HepG2 (cell line): ENCODE data around the gene SAYSD1. TPM values are rescaled to one million over a fixed set of nuclear protein-coding genes. Genes with fewer than 3 reads are reported as not detected.

Experiments
- ATF7-NPFF ChIP-seq: sonication (generic); formaldehyde crosslinking; IDR thresholded peaks from 2 replicates; pipeline ENCODE4 v1.8.1; 2023; ENCODE audit warnings: mild to moderate bottlenecking, low read depth, missing genetic modification reagents, moderate library complexity
- EP300 ChIP-seq, 3 experiments: sonication (generic) in 1 of 3; formaldehyde crosslinking in 1 of 3; IDR thresholded peaks; 2 replicates each; pipeline versions ENCODE4 v1.5.1 to v1.6.1; 2011 to 2020; ENCODE audit warnings: low read depth in 2 of 3, low read length in 2 of 3, borderline replicate concordance in 1 of 3, improper control_type of control experiment in 1 of 3, mild to moderate bottlenecking in 1 of 3, missing genetic modification reagents in 1 of 3, moderate library complexity in 1 of 3
- FOXO1 ChIP-seq: sonication (generic); formaldehyde crosslinking; IDR thresholded peaks from 2 replicates; pipeline ENCODE4 v1.4.0; 2020; ENCODE audit warnings: missing genetic modification reagents
- KDM5A ChIP-seq: fragments of 200-600 bp; sonication (generic); IDR thresholded peaks from 2 replicates; pipeline ENCODE4 v1.7.0; 2018; ENCODE audit warnings: antibody characterized with exemption, mild to moderate bottlenecking, low read length, borderline replicate concordance
- SP5 ChIP-seq: IDR thresholded peaks from 2 replicates; pipeline ENCODE4 v1.6.1; 2016; ENCODE audit warnings: low read depth, borderline replicate concordance
- TSC22D2 ChIP-seq: sonication (generic); formaldehyde crosslinking; IDR thresholded peaks from 2 replicates; pipeline ENCODE4 v1.5.1; 2020; ENCODE audit warnings: missing genetic modification reagents, mild to moderate bottlenecking, borderline replicate concordance
- ZC3H13 ChIP-seq: sonication (generic); formaldehyde crosslinking; IDR thresholded peaks from 2 replicates; pipeline ENCODE4 v1.8.1; 2023; ENCODE audit warnings: mild to moderate bottlenecking, missing genetic modification reagents, moderate library complexity
- ZFP41 ChIP-seq: sonication (generic); formaldehyde crosslinking; IDR thresholded peaks from 2 replicates; pipeline ENCODE4 v1.4.0; 2020; ENCODE audit warnings: mild to moderate bottlenecking, missing genetic modification reagents, borderline replicate concordance
- ZIK1 ChIP-seq: sonication (generic); formaldehyde crosslinking; IDR thresholded peaks from 2 replicates; pipeline ENCODE4 v1.5.0; 2020; ENCODE audit warnings: mild to moderate bottlenecking, low read depth, missing genetic modification reagents, borderline replicate concordance
- ZKSCAN8 ChIP-seq: IDR thresholded peaks from 2 replicates; pipeline ENCODE4 v1.6.1; 2016; ENCODE audit warnings: borderline replicate concordance, missing genetic modification reagents, missing compliant biosample characterization
- ZMAT3 ChIP-seq: sonication (generic); formaldehyde crosslinking; conservative IDR thresholded peaks from 2 replicates; pipeline ENCODE4 v1.7.0; 2021; ENCODE audit warnings: missing genetic modification reagents
- ZMYM3 ChIP-seq: sonication (generic); formaldehyde crosslinking; IDR thresholded peaks from 2 replicates; pipeline ENCODE4 v1.5.1; 2020; ENCODE audit warnings: mild to moderate bottlenecking, missing genetic modification reagents
- ZNF256 ChIP-seq: sonication (generic); formaldehyde crosslinking; conservative IDR thresholded peaks from 2 replicates; pipeline ENCODE4 v1.4.0; 2020; ENCODE audit warnings: missing genetic modification reagents
- ZNF577 ChIP-seq: sonication (generic); formaldehyde crosslinking; IDR thresholded peaks from 2 replicates; pipeline ENCODE4 v1.4.0; 2020; ENCODE audit warnings: mild to moderate bottlenecking, low read depth, missing genetic modification reagents, borderline replicate concordance
- ZNF766 ChIP-seq: sonication (generic); formaldehyde crosslinking; IDR thresholded peaks from 2 replicates; pipeline ENCODE4 v1.5.0; 2020; ENCODE audit warnings: missing genetic modification reagents, borderline replicate concordance
- ZNF777 ChIP-seq: sonication (generic); formaldehyde crosslinking; IDR thresholded peaks from 2 replicates; pipeline ENCODE4 v1.4.0; 2020; ENCODE audit warnings: missing genetic modification reagents
- ZNF780A ChIP-seq: sonication (generic); formaldehyde crosslinking; IDR thresholded peaks from 2 replicates; pipeline ENCODE4 v1.8.0; 2022; ENCODE audit warnings: mild to moderate bottlenecking, missing genetic modification reagents, moderate library complexity
- polyA plus RNA-seq, 8 experiments: library from polyadenylated mRNA; depleted of rRNA in 3 of 8; stranded (reverse) in 7 of 8; unstranded in 1 of 8; fragments of >200 nt; fragmentation: Illumina TruSeq in 4 of 8; extraction: Trizol in 4 of 8; gene quantifications; 2 replicates each; pipeline versions ENCODE4 v1.2.1 to v1.2.3, GENCODE V29; 2011 to 2016; ENCODE audit warnings: low read depth in 4 of 8, missing spikeins in 1 of 8, mixed read lengths in 1 of 8; ENCODE audit not compliant: insufficient read depth in 1 of 8
- total RNA-seq, 5 experiments: library from RNA; depleted of rRNA; stranded (reverse); fragments of >200 nt; fragmentation: Illumina TruSeq; extraction: Trizol; gene quantifications; 2 replicates each; pipeline ENCODE4 v1.2.3, GENCODE V29; 2016; ENCODE audit warnings: low read depth in 1 of 5
- TF ChIP-seq, protein P1 (sequence below): sonication (generic); formaldehyde crosslinking; IDR thresholded peaks from 2 replicates; pipeline ENCODE4 v1.8.0; 2022; ENCODE audit warnings: mild to moderate bottlenecking, missing genetic modification reagents, moderate library complexity
- TF ChIP-seq, protein P2 (sequence below): sonication (generic); formaldehyde crosslinking; IDR thresholded peaks from 2 replicates; pipeline ENCODE4 v1.8.0; 2022; ENCODE audit warnings: missing genetic modification reagents, mild to moderate bottlenecking, moderate library complexity, borderline replicate concordance
- TF ChIP-seq, protein P3 (sequence below): sonication (generic); formaldehyde crosslinking; IDR thresholded peaks from 2 replicates; pipeline ENCODE4 v1.4.0; 2020; ENCODE audit warnings: missing genetic modification reagents, mild to moderate bottlenecking, borderline replicate concordance

Gene SAYSD1
- total and polyA plus RNA-seq, 2 of the 13 experiments (the other 11 are each of a cell fraction or from before 2014, with no cell fraction given) = 10.1 to 16.0 TPM

DNA sequence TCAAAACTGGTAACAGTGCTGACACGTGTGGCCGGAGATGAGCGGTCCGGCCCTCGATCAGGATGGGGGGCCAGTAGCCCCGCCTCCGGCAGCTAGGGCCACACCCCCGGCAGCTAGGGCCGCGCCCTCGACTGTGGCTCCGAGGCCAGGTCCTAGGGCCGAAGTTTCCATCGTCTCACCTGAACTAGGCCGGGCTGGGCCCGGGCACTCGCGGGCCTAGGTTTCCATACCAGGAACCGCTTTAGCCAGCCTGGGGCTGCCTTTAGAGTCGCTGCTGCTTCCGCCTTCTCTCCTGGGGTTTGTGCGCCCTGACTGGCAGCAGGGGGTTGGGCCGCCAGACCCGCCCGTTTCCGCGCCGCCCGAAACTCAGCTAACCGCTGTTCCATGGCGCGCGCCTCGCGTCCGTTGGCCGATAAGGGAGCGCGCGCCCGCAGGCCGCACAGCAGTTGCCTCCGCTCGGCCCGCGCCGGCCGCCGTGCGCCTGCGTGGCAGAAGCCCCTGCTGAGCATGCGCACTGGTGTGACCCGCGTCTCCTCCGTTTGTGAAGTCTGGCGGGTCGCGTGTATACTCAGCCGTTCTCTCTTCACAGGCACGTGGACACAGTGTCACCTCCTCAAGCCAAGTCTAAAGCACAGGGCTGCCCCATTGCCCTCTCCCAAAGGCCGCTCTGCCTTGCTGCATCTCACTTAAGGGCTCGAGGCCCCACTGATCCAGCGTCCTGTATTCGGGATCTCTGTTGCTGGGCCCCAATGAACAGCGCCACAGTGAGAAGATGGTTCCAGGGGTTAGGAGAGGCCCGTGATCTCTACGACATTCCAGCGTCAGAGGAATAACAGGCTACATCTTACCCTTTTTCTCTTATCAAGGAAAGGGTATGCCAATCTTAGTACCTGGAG lies at the start of gene SAYSD1 (continued):
- TF ChIP-seq, protein P1, sequence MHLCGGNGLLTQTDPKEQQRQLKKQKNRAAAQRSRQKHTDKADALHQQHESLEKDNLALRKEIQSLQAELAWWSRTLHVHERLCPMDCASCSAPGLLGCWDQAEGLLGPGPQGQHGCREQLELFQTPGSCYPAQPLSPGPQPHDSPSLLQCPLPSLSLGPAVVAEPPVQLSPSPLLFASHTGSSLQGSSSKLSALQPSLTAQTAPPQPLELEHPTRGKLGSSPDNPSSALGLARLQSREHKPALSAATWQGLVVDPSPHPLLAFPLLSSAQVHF (CRISPR knock-in tag) = peak; percentile 97
- peak; percentile 78; the same call in 1 of the 2 replicates for TF ChIP-seq ZC3H13 (CRISPR knock-in tag)
- TF ChIP-seq SP5 = peak; percentile 30; the same call in 1 of the 2 replicates
- TF ChIP-seq ATF7-NPFF = peak; percentile 97
- TF ChIP-seq ZNF777 = peak; percentile 73
- TF ChIP-seq ZIK1 (CRISPR knock-in tag) = peak; percentile 87; the same call in 1 of the 2 replicates
- peak; percentile 99; the same call in 1 of the 2 replicates for TF ChIP-seq ZFP41 (CRISPR knock-in tag)
- TF ChIP-seq, protein P2, sequence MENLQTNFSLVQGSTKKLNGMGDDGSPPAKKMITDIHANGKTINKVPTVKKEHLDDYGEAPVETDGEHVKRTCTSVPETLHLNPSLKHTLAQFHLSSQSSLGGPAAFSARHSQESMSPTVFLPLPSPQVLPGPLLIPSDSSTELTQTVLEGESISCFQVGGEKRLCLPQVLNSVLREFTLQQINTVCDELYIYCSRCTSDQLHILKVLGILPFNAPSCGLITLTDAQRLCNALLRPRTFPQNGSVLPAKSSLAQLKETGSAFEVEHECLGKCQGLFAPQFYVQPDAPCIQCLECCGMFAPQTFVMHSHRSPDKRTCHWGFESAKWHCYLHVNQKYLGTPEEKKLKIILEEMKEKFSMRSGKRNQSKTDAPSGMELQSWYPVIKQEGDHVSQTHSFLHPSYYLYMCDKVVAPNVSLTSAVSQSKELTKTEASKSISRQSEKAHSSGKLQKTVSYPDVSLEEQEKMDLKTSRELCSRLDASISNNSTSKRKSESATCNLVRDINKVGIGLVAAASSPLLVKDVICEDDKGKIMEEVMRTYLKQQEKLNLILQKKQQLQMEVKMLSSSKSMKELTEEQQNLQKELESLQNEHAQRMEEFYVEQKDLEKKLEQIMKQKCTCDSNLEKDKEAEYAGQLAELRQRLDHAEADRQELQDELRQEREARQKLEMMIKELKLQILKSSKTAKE (CRISPR knock-in tag) = peak; percentile 71; the same call in 1 of the 2 replicates
- TF ChIP-seq TSC22D2 (CRISPR knock-in tag) = no peak; the same call in 1 of the 2 replicates
- peak; percentile 29; the same call in 1 of the 2 replicates for TF ChIP-seq ZMYM3
- 0 out of 2 replicates have a peak, but pooled peaks have one; percentile 22 for TF ChIP-seq FOXO1 (CRISPR knock-in tag)
- TF ChIP-seq ZNF780A (CRISPR knock-in tag) = peak; percentile 83; the same call in 1 of the 2 replicates
- TF ChIP-seq ZKSCAN8 (CRISPR knock-in tag) = peak; percentile 12; the same call in 1 of the 2 replicates
- TF ChIP-seq EP300 (IDR thresholded peaks at IDR 0.05; ENCODE audit: low read depth in 2 of 2, low read length in 2 of 2) = 0 out of 4 replicates have a peak, but pooled peaks of 1 of the 2 experiments have one; percentile 38
- peak; percentile 42; the same call in 1 of the 2 replicates for TF ChIP-seq EP300 (CRISPR knock-in tag; IDR thresholded peaks at IDR 0.05; ENCODE audit: borderline replicate concordance)
- TF ChIP-seq, protein P3, sequence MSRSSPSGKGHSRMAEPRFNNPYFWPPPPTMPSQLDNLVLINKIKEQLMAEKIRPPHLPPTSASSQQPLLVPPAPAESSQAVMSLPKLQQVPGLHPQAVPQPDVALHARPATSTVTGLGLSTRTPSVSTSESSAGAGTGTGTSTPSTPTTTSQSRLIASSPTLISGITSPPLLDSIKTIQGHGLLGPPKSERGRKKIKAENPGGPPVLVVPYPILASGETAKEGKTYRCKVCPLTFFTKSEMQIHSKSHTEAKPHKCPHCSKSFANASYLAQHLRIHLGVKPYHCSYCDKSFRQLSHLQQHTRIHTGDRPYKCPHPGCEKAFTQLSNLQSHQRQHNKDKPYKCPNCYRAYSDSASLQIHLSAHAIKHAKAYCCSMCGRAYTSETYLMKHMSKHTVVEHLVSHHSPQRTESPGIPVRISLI (CRISPR knock-in tag) = peak; percentile 63
- peak; percentile 95; the same call in 1 of the 2 replicates for TF ChIP-seq ZNF577 (CRISPR knock-in tag)
- peak; percentile 99 for TF ChIP-seq ZNF766 (CRISPR knock-in tag)
- TF ChIP-seq ZNF256 (CRISPR knock-in tag) = peak; percentile 71; the same call in 1 of the 2 replicates
- TF ChIP-seq KDM5A = peak; percentile 66; the same call in 1 of the 2 replicates
- TF ChIP-seq ZMAT3 = peak; percentile 94
